VCaP (cell line): ENCODE measurements around the gene CAMK2B.

Source experiments
- H3K27ac ChIP-seq: fragments of 450-650 bp; 2 replicates; pipeline ENCODE4 v1.5.1; 2017
- TF ChIP-seq, protein P1 (sequence below): fragments of 450-650 bp; conservative IDR thresholded peaks from 2 replicates; pipeline ENCODE4 v1.5.1; 2017; ENCODE audit warnings: mild to moderate bottlenecking, moderate library complexity

The CAMK2B gene

DNA sequence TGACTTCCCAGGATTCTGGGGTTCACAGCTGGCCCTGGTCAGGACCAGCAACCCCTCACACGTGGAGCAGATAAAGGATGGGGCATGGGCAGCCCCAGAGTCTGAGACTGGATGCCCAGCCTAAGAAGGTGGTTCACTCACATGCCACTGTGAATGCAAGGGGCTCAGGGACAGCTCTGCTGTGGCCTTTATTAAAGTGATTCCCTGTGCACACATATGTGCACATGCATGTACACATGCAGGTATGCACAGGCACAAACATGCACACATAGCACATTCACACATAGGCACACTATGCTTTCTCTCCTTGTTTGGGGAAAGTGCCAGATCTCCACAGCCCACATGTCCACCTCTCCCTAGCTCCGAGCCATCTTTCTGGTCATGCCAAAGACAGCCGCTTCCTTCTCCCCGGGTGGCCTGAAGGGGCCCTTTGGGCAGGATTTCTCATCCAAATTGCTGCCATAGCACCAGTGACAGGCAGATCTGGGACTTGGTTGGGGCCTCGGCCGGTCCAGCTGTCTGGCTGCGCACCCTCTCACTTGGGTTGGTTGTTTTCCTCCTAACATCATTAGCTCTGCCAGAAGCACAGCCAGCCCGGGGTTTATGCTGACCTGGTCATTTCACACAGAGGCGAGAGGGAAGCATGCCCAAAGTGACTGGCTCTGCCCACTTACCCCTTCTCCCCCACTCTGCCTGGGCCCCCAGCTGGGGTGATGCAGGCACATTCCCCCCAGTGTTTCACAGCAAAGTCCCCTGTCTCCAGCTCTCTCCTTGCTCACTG lies 137.6 kb downstream of the CAMK2B start:
- TF ChIP-seq, protein P1, sequence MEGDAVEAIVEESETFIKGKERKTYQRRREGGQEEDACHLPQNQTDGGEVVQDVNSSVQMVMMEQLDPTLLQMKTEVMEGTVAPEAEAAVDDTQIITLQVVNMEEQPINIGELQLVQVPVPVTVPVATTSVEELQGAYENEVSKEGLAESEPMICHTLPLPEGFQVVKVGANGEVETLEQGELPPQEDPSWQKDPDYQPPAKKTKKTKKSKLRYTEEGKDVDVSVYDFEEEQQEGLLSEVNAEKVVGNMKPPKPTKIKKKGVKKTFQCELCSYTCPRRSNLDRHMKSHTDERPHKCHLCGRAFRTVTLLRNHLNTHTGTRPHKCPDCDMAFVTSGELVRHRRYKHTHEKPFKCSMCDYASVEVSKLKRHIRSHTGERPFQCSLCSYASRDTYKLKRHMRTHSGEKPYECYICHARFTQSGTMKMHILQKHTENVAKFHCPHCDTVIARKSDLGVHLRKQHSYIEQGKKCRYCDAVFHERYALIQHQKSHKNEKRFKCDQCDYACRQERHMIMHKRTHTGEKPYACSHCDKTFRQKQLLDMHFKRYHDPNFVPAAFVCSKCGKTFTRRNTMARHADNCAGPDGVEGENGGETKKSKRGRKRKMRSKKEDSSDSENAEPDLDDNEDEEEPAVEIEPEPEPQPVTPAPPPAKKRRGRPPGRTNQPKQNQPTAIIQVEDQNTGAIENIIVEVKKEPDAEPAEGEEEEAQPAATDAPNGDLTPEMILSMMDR, result no peak
- no peak overlapping the region for H3K27ac ChIP-seq

- H3K27ac ChIP-seq, result no peak overlapping the region
Observed at GRCh38 chr7:44186736-44187135, 138.7 kb downstream of the CAMK2B start.

DNA sequence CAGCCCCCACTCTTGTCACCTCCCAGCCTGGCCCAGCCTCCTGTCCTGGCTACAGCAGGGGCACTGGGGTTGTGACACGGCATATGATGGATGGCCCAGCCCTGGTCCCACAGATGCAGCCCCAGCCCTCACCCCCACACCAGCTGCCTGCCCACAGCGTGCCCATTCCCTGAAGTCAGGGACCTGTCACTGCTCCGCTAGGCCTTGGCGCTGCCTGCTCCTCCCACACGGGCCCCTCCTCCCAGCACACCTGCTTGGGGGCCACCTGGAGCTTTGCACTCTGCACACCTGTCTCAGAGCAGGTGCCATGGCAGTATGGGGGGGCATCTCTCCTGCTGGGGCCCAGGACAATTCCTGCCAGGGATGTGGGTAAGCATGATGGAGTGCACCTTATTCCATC lies 139.7 kb downstream of the CAMK2B start:
- TF ChIP-seq, protein P1, result no peak
- no peak overlapping the region for H3K27ac ChIP-seq

More at GRCh38 chr7:44186736-44187135, 138.7 kb downstream of the CAMK2B start:
- TF ChIP-seq, protein P1, result no peak

DNA sequence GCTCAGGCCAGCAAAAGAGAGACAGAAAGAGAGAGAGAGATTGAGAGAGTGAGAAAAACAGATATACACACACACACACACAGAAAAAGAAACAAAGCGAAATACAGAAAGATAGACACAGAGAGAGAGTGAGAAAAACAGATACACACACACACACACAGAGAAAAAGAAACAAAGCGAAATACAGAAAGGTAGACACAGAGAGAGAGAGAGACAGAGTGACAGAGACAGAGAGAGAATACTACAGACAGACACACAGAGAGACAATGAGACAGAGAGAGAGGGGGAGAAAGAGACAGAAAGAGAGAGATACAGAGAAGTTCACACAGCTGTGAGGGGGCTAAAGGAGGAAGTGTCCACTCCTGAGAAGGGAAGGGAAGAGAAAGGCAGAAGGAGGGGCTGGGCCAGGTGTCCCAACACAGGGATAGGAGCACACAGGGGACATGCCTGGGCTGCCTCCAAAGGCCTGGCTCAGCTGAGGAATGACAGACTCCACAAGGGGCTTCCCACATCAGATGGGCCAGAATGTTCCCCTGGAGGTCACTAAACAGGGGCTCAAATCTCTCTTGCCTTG lies 140.4 kb downstream of the CAMK2B start:
- no peak overlapping the region for H3K27ac ChIP-seq
- TF ChIP-seq, protein P1, result no peak

- TF ChIP-seq, protein P1, result no peak
- no peak overlapping the region for H3K27ac ChIP-seq
Observed at GRCh38 chr7:44184206-44184872, 141.1 kb downstream of the CAMK2B start.

- no peak overlapping the region for H3K27ac ChIP-seq
- TF ChIP-seq, protein P1, result no peak
Observed at GRCh38 chr7:44183386-44183785, 142.0 kb downstream of the CAMK2B start.

DNA sequence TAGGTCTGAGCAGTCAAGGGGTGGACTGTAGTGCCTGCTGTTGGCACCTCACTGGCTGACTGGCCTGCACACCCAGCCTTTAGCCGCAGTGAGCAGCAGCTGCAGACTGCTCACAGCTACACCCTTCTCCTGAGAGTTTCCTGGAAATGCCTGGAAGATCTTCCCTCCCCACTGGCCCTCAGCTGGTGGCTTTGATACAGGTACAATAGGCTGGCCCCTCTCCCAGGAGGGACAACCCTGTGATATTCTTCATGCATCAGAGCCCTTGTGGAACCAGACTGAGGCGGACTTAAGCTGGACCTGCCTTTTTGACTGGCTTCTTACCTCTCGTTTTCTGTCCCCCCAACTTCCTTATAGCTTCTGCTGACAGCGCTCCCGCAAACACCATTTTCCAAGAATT lies 142.6 kb downstream of the CAMK2B start:
- H3K27ac ChIP-seq, result no peak overlapping the region
- TF ChIP-seq, protein P1, result no peak
